Measurements from ENCODE around the gene MEI4.
"Not testable (repeated sequence)": the region's sequence is repeated elsewhere in the genome, so short reads cannot be mapped to it uniquely, and the experiment has no call there.

The MEI4 gene, protein sequence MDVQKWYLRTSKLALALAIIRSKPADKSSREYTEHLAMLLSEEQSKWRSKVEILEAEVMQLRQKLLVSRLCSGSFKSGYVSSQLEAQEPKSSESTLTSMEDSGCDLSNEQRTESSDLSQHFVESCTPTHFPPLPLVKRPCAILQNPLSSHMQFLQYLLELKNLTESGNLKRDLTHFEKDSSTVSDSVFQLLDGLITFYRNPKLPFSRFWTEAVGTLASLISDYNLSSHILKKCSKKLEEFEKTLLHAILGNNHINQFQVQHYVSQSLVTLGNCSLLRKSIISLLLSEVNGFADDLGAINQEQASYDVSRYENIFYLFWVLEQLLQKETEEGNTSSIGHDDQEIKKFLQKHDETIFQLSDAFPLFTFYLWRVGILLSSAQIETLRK

DNA sequence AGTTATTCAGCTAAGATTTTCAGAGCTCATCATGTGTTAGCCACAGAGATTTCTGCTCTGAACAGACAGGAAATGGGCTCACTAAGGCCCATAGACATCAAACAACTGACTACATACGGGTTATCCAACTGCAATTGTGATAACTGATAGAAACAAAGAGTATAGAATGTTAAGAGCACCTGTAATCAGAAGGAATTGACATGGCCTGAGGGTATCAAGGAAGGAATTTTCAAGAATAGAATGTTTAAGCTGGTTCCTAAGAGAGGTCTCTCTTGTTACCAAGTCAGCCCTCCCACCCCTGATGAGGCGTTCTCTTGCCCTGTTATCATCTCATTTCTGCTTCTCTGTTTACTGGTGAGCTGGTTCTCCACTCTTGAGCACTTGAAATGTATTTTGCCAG, at the start of gene MEI4:
Gene MEI4 (plus strand): TSS at position 301 of the 400 bp plus-strand sequence. CDS start 37,633 bp downstream, outside the sequence.
- DNase-seq (ENCODE audit: low read depth, low spot score): no peak

DNA sequence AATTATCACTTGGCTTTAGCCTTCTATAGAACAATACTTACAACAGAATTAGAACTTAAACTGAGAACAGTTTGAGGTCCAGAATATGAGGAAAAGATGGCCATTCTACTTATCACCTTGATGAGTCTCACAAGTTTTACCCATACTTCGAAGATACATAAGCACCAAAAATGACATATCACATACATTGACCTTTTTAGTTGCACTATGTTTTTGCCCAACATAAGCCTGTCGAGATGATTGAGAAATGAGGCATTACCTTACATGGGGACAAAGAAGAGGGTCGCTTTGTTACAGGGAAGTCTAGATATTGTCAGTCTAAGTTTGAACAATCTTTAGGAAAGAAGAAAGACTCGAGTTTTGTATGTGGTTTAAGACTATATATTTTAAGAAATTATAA, 48.4 kb upstream of the MEI4 start:
- no peak for DNase-seq (ENCODE audit: low read depth, low spot score)

DNA sequence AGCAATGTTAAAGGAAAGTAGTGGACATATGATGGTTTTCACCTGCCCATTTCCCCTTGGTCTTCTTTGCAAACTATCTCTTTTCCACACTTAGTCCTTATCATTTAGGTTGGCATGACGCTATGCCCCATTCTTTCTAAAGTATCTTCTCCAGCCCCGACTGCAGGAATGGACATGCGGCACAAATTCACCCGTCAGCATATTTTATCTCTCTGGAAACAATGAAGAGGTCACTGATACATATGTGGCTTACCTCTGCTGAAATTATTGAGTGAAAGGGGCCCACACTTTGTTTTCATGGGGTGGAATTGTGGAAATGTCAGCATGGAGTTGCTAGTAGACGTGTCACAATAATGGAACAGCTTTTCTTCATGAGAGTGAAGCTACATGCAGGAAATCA, 45.8 kb upstream of the MEI4 start:
- no peak for DNase-seq (ENCODE audit: low read depth, low spot score)

DNA sequence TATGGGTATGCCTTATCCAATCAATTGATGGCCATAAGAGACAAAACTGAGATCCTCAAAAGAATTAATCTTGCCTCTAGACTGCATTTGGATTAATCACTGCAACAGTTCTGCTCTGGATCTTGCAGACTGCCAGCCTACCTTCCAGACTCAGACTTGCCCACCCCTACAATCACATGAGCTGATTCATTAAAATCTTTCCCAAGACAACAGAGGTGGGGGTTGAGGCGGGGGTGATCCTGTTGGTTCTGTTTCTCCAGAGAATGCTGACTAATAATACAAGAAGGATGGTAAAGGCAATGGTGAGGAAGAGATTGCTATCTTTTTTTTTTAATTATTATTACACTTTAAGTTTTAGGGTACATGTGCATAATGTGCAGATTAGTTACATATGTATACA, 43.7 kb upstream of the MEI4 start:
- no peak for DNase-seq (ENCODE audit: low read depth, low spot score)

DNA sequence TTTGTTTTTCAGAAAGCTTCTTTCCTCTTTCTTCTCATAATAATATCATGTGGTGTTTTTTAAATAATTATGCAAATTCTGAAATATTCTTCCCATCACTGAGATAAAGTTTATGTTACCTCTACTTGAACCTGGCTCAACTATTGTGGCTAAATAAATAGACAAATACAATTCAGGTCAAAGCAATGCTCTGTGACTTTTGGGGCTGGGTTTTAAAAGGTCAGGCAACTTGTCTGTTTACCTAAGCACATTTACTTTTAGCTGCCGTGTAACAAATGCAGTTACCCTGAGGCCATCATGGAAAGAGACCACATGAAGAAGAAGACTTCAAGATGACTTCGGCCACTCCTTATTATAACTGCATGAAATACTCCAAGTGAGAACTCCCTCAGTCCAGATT, 33.7 kb upstream of the MEI4 start:
- no peak for DNase-seq (ENCODE audit: low read depth, low spot score)

DNA sequence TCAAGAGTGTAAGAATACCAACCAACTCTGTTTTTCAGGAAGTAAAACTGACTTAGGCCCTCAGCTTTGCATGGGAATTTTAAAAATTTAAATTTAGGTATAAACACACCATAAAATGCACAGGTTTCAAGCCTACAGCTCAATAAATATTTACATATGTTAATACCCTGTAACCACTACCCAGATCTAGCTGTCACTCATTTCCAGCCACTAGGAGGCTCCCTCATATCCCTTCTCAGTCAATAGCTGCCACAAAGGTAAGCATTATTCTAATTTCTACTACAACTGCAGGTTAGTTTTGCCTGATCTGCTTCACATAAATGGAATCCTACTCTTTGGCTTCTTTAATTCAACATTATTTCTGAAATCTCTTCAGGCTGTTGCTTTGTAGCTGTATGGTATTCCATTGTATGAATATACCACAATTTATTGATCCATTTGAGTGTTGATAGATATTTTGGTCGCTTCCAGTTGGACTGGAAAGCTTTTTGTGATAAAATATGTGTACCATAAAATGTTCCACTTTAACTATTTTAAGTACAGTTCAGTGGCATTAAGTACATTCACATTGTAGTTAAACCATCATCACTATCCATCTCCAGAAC, 32.5 kb upstream of the MEI4 start:
- no peak for DNase-seq (ENCODE audit: low read depth, low spot score)

DNA sequence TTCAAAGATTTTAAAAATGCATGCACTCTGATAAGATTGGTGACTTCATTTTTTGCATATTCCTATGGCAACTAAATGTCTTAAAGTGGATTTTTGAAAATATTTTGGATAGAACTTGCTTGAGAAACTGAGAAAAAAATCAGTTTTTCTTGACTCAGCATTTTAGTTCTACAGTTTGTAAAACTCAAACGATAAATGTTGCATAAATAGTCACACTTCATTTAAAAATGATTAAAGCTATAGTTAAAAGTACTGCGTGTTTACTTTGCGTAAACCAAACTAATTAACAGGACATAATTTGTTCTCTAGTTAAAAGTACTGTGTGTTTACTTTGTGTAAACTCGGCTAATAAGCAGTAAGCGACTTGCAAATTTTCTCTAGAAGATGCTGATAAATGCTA, 28.3 kb upstream of the MEI4 start:
- DNase-seq (ENCODE audit: low read depth, low spot score): no peak

DNA sequence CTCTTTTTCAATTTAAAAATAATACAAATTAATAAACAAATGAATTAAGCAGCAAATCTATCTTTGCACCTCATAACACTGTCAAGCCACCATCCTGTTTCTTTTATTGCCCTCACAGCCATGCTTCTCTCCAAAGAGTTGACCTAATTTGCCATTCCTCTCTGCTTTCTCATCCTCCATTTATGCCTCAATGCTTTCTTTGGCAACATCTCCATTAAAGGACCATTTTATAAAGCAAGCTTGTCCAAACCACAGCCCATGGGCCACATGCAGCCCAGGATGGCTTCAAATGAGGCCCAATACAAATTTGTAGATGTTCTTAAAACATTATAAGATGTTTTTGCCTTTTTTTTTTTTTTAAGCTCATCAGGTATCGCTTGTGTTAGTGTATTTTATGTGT, 26.4 kb upstream of the MEI4 start:
- DNase-seq (ENCODE audit: low read depth, low spot score): no peak

DNA sequence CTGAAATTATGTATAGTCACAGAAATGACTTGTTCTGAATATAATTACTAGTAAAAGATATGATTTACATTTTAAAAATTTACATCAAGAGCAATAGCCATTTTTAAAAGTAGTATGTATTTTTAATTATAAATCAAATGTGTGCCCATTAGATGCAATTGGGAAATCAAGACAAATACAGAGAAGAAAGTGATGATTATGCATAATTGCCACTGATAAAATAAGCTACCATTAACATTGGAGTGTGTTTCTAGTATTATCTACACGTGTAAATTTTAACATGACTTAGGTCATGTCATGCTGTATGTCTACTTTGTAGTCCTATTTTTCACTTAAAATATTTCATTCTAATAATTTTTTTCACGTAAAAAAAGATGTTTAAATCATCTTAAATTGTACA, 22.8 kb upstream of the MEI4 start:
- DNase-seq (ENCODE audit: low read depth, low spot score): no peak

DNA sequence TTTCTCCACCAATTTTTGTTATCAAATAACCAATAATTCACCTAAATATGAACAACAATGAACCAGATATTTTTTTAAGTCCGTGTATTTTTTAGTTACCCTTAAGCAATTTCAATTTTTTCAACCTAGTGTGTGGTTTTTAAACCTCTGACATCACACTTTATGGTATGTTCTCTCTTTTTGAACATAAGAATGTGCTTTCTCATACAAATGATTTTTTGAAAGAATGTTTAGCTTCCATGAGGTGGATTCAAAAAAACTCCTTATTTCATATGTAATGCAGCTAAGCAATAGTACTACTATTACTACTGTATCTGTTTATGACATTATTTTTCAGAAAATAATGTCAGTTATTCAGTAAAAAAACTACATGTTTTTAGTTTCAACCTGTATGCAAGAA, 19.4 kb upstream of the MEI4 start:
- no peak for DNase-seq (ENCODE audit: low read depth, low spot score)

DNA sequence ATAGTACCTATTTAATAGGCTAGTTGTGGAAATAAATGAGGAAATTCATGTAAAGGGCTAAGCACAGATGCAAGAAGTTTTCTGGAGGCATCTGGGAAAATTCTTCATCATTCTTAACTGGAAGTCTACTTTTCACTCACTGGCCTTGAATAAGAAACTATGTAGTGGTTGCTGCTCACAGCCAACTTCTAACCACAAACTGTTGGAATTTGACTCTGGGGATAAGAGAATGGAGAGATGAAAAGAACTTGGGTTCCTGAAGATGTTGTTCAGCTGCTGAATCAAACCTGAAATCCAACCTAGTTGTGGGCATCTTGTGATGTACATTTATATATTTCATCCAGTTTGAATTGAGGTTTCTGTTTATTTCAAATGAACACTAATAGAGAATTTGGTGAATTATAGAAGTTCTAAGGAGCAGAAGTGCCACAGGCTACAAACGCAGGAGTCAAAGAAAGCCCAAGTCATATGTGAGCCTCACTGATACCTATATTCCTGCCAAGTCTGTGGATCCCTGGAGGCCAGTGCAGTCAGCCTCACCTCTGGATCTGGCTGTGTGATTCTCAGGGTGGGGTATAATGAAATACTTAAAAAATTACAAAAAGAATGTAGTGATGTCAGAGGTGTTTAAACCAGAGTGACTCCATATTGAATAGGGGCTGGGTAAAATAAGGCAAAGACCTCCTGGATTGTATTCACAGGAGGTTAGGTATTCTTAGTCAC, 18.7 kb upstream of the MEI4 start:
- no peak for DNase-seq (ENCODE audit: low read depth, low spot score)

DNA sequence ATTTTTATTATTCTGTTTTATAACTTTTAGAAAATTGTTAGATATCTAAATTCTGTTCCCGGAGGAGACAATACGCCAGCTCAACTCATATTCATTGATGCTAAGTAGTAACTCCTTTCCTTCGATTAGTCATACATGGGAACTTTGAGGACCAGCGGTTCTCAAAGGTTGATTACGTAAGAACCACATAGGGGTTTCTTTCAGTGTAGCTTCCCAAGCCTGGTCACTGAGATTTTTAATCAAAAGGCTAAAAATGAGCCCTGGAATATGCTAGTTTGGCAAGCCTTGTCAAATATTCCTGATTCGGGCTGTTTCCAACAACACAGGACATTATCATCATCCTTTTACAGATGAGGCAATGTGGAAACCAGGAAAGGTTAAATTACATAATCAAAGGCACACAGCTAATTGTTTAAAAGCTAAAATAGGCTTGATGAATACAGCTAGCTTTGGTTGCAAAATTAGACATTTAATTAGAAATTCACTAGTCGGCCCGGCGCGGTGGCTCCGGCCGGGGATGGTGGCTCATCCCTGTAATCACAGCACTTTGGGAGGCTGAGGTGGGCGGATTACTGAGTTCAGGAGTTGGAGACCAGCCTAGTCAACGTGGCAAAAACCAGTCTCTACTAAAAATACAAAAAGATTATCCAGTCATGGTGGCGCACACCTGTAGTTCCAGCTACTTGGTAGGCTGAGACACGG, 14.6 kb upstream of the MEI4 start:
- DNase-seq (ENCODE audit: low read depth, low spot score): no peak

DNA sequence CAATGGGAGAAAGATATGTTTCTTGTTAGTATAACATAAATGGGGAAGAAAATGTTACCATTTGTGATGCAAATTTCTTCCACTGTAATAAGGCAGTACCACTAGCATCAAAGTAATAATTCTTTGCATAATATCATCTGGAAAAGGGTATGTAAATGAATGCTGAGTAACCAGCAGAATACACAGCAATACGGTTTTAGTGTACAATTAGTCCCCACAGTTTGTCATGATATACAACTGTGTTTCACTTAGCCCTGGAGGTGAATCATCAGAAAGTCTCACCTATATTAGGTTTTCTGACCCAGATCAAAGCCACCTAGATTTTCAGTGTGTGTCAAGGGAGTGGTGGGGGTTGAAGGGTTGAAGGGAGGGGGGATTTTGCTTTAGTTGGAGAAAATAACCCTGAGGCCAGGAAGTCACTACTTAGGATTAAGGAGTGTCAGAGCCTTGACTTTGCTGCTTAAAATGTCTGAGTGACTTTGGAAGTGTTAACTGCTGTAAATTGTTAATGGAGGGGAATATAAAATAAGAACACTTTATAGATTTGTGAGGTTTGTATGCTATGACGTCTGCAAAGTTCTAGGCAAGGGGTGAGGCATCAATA, 8.6 kb upstream of the MEI4 start:
- DNase-seq (ENCODE audit: low read depth, low spot score): no peak

DNA sequence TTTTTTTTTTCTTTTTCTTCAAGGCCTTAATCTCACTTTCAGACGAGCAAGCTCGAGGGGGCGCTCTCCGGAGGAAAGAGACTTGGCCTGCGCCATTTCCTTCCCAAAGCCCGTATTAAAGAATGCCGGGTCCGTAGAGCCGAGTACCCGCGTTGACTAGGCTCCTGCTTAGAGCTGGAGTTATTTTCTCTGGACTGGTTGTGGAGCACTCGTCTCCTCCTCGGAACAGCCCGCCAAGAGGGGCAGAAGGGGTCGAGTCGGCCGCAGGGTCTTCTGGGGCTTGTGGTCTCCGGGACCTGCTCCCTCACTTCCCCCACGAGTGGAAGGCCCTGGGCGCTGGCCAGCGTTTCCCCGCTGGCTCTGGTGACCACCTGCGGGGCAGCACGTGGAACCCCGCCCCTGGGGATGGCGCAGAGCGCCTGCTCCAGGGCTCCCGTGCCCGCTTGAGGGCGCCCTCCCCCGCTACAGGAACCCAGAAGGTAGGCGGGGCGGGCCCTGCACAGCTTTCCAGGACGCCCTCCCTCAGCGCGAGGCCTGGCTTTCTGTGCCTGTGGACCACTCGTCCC, 2.7 kb upstream of the MEI4 start:
- DNase-seq (ENCODE audit: low read depth, low spot score): no peak

DNA sequence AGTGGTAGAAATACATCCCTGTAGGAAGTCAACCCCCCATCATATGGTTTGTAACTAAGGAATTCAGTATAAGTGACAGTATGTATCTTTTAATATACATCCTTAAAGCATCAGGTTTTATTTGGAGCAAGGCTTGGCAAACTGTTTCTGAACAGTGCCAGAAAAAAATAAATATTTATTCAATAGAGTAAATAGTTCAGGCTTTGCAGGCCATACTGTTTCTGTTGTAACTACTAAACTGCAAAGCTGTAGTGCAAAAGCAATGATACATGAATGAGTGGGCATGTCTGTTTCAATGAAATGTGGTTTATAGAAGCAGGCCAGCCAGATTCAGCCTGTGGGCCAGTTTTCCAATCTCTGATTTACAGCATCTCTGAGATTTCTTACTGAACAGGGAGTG, 977 bp downstream of the MEI4 start:
- DNase-seq (ENCODE audit: low read depth, low spot score): no peak

DNA sequence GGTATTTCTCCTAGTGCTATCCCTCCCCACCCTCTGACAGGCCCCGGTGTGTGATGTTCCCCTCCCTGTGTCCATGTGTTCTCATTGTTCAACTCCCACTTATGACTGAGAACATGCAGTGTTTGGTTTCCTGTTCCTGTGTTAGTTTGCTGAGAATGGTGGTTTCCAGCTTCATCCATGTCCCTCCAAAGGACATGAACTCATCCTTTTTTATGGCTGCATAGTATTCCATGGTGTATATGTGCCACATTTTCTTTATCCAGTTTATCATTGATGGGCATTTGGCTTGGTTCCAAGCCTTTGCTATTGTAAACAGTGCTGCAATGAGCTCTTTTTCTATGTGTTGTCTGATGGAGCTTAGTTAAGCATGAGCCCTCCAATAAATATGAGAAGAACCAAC, 2.2 kb downstream of the MEI4 start:
- not testable (repeated sequence) for DNase-seq (ENCODE audit: low read depth, low spot score)

DNA sequence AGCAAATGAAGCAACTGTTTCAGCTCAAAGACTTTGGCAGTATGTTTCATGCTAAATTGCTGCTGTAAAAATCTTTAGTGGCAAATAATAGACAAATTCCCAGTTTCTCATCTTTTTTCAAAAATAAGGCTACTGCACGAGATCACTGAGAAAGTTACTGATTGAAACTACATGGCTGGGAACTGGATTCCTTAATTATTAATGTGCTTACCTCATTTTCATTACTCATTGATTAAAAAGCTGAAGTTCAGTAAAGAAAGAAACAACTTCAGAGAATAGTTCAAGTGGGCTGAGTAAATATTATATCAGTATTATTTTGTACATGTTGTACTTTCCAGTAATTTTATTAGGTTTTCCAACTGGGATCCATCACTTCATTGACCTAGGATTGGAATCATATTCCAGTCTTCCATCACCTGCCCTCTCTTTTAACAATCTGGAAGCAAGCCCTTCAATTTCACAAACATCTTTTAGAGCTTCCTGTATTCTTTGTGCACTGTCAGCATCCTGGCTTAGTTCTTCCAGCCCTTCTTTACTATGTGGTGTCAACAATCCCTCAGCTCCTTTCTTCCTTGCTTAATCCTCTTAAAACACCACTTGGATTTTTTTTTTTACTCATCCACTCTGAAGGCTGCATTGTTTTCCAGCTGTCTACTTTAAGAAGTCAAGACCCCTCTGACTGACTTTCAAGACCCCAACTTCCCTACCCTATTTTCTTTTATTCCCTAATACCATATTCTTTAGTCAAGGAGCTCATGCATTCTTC, 4.3 kb downstream of the MEI4 start:
- no peak for DNase-seq (ENCODE audit: low read depth, low spot score)

DNA sequence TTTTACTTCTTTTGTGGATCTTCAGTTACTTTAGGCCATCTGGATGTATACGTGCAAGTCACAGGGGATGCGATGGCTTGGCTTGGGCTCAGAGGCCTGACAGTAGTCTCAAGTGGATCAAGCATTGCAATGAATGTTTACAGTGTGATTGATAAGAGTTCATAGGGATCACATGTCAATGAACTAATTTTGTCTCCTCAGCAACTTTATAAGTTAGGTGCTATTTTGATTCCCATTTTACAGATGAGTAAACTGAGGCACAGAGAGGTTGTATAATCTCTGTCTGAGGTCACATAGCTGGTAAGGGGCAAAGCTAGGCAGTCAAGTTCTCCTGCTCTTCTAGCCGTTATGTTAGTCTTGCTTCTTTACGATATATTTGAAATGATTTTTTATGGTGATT, 13.5 kb downstream of the MEI4 start:
- no peak for DNase-seq (ENCODE audit: low read depth, low spot score)

DNA sequence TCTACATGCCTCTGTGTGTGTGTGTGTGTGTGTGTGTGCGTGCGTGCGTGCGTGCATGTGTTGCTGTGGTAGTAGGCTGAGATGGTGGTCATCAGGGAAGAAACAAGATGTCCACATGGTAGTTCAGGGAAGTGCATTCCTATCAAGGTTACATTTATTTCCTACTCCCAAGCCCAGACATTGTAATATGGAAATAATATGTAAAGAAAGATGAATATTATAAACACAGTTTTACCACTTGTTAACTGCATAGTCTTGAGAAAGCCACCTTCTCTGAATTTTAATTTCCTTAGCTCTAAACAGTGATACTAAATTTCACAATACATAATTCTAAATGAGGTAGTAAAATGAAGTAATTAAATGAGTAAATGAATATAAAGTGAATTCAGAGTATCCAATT, 14.0 kb downstream of the MEI4 start:
- DNase-seq (ENCODE audit: low read depth, low spot score): no peak

DNA sequence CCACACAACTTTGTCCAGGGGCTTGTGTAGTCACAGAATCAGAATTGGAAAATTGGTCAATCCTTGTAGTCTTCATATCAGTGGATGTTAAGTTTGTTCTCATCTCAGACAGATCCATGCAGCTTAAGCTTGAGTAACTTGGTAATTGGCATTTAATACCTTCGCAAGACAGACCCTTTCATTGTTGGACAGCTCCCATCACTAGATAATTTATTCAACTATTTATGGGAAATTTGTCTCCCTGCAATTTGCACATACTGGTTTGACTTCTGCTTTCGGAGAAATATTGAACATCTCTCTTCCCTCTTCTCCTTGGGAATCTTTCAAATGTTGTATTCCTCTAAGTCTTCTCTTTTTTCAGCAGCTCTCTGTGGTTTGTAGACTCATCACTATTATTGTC, 17.1 kb downstream of the MEI4 start:
- DNase-seq (ENCODE audit: low read depth, low spot score): no peak

DNA sequence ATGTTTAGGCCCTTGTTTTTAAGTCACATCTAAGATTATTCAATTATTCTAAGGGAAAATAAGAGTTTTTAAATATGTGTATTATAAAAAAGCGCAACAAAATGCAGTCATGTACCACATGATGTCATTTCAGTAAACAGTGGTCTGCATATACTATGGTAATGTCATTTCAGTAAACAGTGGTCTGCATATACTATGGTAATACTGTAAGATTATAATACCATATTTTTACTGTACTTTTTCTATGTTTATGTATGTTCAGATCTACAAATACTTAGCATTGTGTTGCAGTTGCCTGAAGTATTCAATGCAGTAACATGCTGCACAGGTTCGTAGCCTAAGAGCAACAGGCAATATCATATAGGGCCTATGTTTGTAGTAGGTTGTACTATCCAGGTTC, 21.4 kb downstream of the MEI4 start:
- DNase-seq (ENCODE audit: low read depth, low spot score): no peak

Data from activated naive CD8-positive, alpha-beta T cell treated with anti-CD3 and anti-CD28 coated beads, Interleukin-2, amount 50 U/mL, for 16 hours (primary cell).